ENCODE results near the gene COX19. TPM values are rescaled to one million over a fixed set of nuclear protein-coding genes. Genes with fewer than 3 reads are reported as not detected.

Gene COX19
- polyA plus RNA-seq, 1 of the 3 experiments (the other 2 are of a cell fraction) = 7.6 TPM

DNA sequence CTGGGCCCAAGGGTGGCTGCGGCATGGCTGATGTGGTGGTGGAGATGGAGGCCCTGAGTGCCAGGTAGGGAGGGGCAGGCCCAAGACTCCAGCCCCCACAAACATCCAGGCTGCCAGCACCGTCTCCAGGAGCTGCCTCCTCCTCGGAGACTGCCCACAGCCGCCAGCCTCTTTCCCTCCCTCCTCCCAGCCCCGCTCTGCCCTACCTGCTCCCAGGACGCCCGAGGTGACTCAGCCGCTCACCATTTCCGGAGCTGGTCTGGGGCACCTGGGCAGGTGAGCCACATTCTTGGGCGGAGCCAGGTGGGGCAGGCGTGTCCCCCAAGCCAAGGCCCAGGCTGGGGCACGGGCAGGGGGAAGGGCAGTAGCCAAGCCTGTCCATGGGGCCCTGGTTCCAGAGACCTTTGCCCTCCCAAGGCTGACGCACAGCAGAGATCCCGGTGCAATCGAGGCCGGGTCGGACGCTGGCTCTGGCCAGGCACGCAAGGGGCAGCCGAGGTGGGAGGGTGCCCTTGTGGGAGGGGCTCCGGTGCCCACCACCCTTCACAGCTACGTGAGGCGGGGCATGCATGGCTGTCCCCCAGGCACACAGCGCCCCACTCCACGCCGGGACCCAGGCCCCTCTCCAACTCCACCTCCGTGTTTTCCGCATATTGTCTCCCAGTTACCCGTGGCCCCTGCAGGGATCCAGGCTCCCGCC, 29.6 kb downstream of the COX19 start:
- POLR2A ChIA-PET = no interaction called here
- TF ChIP-seq RFX5 (IDR thresholded peaks at IDR 0.05; ENCODE audit: low read length) (no peak), ELF1 (IDR thresholded peaks at IDR 0.05) (no peak), TCF12 (IDR thresholded peaks at IDR 0.05) (no peak), POLR2AphosphoS5 (IDR thresholded peaks at IDR 0.05; ENCODE audit: low read depth, low read length) (no peak), TEAD4 (IDR thresholded peaks at IDR 0.05; ENCODE audit: borderline replicate concordance, insufficient read depth) (no peak), NRF1 (IDR thresholded peaks at IDR 0.05; ENCODE audit: low read depth, low read length) (no peak), SMC3 (IDR thresholded peaks at IDR 0.05; ENCODE audit: low read depth, low read length) (no peak), YY1 (IDR thresholded peaks at IDR 0.05; ENCODE audit: low read depth) (no peak), RAD21 (IDR thresholded peaks at IDR 0.05; ENCODE audit: low read length) (no peak), EZH2phosphoT487 (IDR thresholded peaks at IDR 0.05; ENCODE audit: borderline replicate concordance, low read depth) (no peak), CTCF (IDR thresholded peaks at IDR 0.05) (no peak), MAX (IDR thresholded peaks at IDR 0.05; ENCODE audit: low read depth) (no peak), NFIC (IDR thresholded peaks at IDR 0.05; ENCODE audit: borderline replicate concordance) (no peak), SIN3A (IDR thresholded peaks at IDR 0.05; ENCODE audit: borderline replicate concordance, low read depth, low read length) (no peak), FOXJ3 (CRISPR knock-in tag; IDR thresholded peaks at IDR 0.05) (no peak), REST (IDR thresholded peaks at IDR 0.05; ENCODE audit: low read depth, low read length) (no peak)
- TF ChIP-seq, protein P1, sequence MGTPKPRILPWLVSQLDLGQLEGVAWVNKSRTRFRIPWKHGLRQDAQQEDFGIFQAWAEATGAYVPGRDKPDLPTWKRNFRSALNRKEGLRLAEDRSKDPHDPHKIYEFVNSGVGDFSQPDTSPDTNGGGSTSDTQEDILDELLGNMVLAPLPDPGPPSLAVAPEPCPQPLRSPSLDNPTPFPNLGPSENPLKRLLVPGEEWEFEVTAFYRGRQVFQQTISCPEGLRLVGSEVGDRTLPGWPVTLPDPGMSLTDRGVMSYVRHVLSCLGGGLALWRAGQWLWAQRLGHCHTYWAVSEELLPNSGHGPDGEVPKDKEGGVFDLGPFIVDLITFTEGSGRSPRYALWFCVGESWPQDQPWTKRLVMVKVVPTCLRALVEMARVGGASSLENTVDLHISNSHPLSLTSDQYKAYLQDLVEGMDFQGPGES (IDR thresholded peaks at IDR 0.05; ENCODE audit: low read depth, low read length) = no peak
- no peak overlapping the region for H3K9ac ChIP-seq

More for the DNA sequence above, 29.6 kb downstream of the COX19 start:
- WGBS (ENCODE audit: low lambda C conversion rate) = 81% methylated on average over 23 of the region's 30 CpGs
- Histone ChIP-seq H3K79me2 (ENCODE audit: insufficient read depth) (no peaks in the 10 kb centered on the region), H3K27me3 (ENCODE audit: insufficient read depth) (no peaks in the 10 kb centered on the region), H3K9me3 (no peaks in the 10 kb centered on the region), H3K9me2 (no peaks in the 10 kb centered on the region), H3K36me3 (replicated peaks in 1 of 2; ENCODE audit: control insufficient read depth in 1 of 2, insufficient read depth in 2 of 2, low read length in 1 of 2) (no peaks in the 10 kb centered on the region), H3K27ac (ENCODE audit: low read depth in 2 of 2, low read length in 1 of 2) (no peak overlapping the region), H2AFZ (ENCODE audit: low read depth) (no peak overlapping the region), H3K4me3 (ENCODE audit: low read depth in 2 of 2, low read length in 1 of 2) (no peak overlapping the region), H3K4me1 (ENCODE audit: control insufficient read depth in 1 of 2, insufficient read depth in 2 of 2, low read depth in 1 of 2, low read length in 1 of 2) (no peaks in the 10 kb centered on the region), H3K4me2 (no peak overlapping the region), H3F3A (replicated peaks; ENCODE audit: insufficient read depth) (peaks cover 8% of the 10 kb centered on the region), H4K20me1 (ENCODE audit: insufficient read depth) (no peaks in the 10 kb centered on the region)
- CTCF ChIA-PET = interaction anchor here (0.8 to 1.6 kb wide), 3 partner anchors 8 to 12 kb away, joined by 3 to 7 read pairs (median 3); partner anchors contain the start of gene ADAP1
- DNase-seq = no peak
